ENCODE data around the gene WDFY4.

The WDFY4 gene

DNA sequence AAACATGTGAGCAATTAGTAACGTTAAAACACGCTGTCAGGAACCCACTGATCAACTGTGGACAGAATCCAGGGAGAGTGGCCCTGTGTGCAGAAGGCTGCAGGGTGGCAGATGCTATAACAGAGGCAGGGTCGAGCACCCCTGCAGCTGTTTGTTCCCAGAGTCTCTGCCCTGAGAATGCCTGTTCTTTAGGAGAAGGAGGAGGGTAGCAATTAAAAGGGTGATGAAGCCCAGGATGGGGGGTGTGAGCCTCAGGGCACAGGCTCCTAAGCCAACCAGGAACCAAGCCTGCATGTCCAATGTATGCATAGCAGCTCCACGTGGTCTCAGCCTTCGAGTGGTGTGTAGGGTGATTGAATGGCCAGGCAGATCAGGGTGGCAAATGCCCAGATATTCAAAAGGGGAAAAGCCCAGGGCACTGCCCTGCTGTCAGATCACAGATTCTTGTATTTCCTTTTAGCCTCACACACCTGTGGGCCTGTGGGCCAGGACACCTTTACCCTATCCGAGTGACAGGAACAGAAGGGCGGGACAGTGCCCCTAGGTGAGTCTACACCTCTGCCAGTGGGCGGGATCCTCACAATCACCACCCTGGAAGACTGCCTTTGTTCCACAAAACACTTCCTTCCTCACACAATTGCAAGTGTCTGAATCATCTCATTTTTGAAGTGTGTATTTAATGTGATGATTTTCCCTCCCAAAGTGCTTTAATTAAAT, 7.3 kb downstream of the WDFY4 start:
- DNase-seq (ENCODE audit: low read depth): no peak

DNA sequence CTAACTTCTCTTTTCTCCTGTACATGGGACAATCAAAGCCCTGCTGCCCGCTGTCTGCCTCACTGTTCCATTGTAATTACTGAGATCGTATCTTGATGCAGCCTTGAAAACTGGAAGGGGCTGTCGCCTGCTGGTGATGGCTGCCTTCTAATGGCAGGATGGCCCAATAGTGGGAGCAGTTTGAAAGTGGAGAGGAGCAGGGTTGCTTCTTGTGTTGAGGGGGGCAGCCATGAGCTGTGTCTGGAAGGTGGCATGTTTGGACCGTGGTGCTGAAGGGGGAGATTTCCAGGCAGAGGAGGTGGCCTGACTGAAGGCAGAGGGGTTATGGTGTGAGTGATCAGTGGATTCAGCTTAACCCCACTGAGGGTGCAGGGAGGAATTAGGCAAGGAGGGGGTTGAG, 8.1 kb downstream of the WDFY4 start:
- no peak for DNase-seq (ENCODE audit: low read depth)

DNA sequence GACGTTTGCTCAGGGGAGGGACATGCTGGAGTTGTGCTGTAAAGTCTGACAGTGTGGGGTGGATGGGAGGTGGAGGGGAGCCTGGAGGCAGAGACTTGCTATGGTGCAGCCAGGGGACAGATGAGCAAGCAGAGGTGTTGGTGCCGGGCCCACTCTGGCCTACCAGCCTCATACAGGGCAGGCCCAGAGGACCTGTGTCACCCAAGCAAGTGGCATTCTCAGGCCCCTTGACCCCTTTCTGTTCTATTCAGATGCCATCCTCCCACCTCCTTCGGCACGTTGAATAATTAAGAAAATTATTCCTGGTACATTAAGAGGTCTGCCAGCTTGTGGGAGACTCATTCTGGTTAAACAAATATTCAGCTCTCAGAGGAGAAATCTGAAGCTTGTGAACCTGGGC, 8.5 kb downstream of the WDFY4 start:
- DNase-seq (ENCODE audit: low read depth): no peak

DNA sequence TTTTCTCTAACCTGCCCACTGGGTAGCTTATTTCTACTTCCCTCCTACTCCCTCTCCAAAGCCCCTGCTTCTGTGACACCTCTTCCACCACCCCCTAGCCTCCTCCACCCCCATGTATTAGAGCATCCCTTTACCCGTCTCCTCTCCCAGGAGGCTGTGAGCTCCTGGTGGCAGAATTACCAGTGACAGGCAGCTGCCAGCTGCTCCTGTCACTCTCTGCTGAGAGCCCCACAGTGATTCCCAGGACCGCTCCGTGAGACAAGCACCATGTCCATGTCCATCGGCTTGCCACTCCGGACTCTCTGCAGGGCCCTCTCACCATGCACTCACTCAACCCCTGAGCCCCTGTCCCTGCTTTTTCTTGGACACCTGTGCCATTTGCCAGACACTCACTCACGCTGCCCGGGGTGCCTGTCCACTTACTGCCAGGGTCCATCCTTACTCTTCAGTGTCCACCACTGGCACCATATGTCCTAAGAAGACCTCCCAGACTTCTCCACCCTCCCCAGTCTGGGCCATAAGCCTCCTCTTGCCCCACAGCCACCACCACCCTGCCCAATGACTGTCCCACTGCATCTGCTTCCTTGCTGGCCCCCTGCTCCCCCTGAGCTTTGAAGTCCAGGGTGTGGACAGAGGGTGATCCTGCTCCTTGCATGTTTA, 9.8 kb downstream of the WDFY4 start:
- no peak for DNase-seq (ENCODE audit: low read depth)

DNA sequence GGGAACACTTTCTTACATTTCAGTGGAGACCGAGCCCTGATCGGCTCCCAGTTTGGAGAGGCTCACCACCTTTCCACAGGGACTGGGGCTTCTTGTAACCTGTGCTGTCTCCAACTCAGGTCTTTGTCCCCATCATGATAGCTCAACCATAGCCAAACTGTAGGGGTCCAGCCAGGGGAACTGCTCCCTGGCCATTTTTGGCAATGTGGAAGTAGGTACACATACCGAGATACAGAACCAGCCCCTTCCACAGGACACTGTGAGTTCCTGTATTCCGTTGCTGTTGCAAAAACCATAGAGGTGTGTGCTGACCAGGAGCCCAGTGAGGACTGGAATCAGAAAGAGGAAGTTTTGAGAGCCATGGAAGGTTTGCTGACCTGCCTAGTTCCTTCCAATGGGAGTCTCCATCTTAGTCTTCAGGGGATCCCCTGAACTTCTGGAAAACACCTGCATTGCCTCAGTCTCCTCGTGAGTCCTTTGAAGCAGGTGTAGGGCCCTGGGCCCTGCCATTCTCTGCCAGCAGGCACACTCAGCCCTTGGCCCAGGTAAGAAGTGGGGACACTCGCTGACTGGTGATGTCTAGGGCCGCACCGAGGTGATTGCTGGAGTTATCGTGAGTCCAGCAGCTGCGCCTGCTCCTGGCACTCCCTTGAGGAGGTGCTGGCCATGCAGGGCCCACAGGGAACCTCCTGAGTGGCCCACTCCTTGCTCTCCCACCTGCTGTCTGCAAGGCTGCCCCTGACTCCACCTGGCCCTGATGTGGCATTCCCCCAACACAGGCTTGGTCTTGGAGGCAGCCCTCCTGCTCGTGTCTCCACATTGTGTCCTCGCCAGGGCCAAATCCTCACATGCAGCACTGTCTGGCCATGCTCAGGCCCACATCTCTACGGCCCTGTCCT, 11.2 kb downstream of the WDFY4 start:
- no peak for DNase-seq (ENCODE audit: low read depth)

DNA sequence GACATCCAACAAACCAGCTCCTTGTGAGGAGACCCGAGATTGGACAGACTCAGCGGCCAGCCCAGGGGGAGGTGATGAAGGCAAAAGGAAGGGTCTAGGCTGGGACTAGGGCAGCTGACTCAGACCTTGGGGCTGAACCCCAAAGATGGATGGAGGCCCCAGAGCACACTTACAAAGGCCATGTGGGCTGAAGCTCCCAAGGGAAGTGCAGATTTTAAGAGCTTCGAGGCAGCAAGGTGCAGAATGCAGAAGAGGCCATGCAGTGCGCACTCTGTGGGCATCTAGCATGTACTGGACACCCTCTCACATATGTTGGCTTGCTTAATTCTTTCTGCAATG, 11.8 kb downstream of the WDFY4 start:
- no peak for DNase-seq (ENCODE audit: low read depth)

DNA sequence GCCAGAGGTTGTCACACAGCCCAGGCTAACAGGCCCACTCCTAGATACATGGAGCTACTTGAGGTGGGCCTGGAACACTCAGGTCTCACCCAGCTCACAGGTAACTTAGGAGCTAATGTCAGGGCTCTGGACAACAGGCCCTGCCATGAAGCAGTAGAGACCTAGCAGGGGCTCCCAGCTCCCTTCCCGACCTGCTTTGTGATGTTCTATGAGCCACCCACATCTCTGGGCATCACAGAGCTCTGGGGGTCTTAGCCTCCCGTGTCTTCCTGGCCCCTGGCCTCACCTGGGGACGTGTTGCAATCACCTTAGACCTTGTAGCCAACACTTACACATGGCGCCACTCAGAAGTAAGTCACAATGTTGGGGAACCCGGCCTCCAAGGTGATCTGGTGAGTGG, 12.4 kb downstream of the WDFY4 start:
- DNase-seq (ENCODE audit: low read depth): no peak

DNA sequence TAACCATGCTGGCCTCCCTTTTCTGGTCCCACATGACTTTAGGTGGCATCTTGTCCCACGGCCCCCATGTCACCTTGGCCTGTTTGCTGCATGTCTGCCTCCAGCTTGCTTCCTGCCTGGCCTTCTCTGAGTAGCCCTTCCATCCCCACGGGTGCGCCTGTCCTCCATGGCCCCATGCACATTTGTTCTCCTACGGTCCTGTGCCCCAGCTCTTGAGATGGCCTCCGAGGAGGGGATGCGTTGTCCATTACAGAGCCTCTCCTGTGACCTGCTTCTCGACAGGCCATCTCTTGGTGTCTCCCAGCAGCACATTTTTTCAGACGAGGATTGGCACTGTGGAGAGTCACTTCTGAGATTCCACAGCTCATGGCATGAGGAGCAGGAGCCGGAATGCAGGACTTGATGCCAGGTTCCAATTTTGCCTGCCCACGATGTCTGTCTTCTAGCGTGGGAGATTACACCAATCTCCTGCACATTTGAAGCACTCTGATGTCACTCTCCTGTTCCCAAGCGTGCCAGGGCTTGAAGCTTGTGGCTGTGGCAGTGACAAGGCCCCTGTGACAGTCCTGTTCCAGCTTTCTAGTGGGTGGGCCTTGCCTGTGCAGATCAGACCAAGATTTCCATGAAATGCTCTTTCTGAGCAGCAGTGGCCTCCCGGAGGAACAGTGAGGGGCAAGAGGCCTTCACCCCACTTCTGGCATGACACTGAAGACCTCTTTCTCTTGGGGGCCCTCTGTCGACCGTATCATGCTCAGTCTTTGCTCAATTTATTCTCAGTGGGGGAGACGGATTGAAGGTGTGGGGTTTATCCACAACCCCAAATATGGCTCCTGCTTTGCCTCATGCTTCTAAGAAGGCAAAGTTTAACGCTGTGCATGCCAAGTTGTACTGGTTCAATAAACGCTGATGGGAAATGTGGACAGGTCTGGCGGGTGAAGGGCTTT, 13.4 kb downstream of the WDFY4 start:
- DNase-seq (ENCODE audit: low read depth): no peak

DNA sequence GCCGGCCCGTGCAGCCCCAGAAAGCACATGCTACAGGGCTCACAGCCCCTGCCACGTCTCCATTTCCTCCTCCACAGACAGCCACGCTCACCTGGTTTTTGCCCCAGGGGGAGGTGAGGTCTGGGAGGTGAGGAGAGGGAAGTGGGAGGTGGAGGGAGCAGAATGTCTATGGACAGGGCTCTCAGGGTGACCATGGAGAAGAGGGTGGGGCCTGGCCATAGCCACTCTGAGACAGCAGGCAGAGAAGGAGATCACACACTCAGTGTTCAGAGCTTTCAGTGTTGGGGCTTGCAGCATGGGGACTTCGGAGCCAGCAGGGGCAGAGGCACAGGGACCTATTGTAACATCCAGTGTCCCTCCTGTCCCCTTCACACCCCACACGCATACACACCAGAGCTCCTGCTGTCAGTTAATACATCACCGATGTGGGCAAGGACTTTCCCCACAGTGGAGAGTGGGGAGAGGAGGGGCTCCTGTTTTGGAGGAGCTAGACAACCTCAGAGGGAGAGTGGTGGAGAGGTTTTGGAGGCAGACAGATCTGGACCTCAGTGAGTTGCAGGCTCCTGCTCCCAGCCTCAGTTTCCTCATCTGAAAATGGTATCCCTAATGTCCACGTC, 14.4 kb downstream of the WDFY4 start:
- no peak for DNase-seq (ENCODE audit: low read depth)

DNA sequence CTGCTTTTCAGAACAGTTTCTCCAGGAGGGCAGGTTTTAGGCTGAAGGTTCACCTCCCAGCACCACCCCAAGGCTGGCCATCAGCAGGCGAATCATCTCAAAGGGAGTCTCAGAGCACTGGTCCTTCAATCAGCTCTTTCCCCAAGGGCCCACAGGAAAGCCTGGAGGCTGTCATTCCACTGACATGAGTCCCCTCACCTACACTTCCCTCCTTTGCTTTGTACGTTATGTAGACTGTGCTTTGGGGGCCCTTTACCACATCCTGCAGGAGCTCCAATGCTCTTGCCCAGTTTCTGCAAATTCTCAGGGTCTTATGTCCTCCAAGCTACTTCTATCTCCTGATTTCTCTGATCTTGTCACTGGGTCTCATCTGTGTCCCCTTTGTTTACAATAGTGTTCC, 15.4 kb downstream of the WDFY4 start:
- DNase-seq (ENCODE audit: low read depth): no peak

DNA sequence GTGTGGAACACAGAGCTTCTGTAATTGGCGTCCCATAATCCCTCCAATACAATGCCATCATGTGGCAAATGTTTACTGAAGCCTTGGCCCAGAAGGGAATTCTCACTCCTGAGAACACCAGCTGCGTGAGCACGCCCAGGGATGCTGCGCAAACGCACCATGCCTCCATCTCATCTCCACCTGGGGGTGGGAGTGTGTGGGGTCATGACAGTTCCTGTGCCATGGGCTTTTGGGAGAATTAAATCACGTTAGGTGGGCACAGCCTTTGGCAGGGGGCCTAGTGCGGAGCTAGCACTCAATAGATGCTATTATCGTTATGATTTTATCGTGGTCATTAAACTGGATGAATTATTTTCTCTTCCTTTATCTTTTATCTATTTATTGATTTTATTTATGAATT, 15.8 kb downstream of the WDFY4 start:
- no peak for DNase-seq (ENCODE audit: low read depth)

DNA sequence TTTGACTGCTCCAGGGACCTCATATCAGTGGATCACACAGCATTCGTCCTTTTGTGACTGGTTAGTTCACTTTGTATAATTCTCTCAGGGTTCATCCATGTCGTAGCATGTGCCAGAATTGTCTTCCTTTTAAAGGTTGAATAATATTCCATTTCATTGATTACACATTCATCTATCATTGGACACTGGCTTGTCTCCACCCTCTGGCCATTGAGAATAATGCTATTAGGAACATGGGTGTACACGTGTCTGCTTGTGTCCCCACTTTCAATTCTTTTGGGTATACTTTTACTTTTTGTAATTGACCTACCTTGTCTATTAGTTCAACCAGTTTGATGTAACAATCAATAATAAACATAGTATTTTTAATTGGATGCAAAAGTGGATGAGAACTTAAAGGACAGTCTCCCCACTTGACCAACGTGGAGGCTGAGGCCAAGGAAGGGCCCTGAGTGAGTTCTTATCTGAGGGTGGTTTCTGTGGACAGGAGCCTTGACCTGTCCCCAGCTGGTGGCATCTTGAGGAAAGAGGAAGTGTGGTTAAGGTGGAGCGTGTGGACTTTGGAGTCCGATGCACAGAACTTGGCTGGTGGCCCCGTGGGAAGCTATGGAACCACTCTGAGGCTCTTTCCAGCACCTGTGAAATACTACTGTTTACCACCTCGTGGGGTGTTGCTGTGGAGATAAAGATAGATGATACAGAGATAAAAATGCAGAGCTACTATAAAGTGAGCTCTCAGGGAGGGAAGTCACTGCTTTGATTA, 16.6 kb downstream of the WDFY4 start:
- no peak for DNase-seq (ENCODE audit: low read depth)

DNA sequence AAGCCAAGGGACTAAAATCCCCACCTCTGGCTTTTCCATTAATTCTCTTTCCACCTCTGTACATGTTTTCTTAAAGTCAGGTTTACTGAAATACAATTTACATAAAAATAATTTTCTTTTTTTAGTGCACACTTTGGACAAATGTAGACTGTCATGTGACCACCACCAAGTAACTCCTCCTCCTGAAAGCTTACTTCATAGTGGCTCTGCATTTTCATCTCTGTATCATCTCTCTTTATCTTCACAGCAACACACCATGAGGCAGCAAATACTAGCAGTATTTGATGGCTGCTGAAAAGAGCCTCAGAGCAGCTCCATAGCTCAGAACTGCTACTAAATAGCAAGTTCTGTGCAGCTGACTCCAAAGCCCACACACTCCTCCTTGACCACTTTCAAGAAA, 17.3 kb downstream of the WDFY4 start:
- DNase-seq (ENCODE audit: low read depth): no peak

DNA sequence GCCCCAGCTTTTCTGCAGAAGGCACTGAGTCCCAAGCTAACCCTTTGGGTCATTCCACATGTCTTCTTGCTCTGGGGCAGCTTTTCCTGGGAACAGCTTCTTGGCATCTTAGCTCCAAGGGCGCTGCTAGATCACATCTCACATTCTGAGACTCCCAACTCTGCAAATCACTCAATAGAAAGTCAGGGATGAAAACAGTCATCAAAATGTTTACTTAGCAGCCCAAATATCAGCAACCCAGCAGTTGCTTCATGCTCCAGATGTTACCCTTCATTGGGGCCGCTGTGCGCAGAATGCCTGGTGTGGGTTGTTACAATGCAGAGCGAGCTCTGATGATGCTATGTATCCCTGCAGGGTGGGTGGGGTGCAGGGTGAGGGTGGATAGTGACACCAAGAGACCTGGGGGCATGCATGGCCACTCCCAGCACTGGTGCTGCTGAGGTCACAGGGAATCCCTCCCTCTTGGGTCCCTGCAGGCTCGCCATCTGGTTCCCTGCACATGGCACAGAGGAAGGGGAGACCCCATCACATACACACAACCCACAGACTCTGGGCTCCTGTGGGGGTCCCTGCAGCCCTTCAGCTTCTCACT, 19.0 kb downstream of the WDFY4 start:
- DNase-seq (ENCODE audit: low read depth): no peak

DNA sequence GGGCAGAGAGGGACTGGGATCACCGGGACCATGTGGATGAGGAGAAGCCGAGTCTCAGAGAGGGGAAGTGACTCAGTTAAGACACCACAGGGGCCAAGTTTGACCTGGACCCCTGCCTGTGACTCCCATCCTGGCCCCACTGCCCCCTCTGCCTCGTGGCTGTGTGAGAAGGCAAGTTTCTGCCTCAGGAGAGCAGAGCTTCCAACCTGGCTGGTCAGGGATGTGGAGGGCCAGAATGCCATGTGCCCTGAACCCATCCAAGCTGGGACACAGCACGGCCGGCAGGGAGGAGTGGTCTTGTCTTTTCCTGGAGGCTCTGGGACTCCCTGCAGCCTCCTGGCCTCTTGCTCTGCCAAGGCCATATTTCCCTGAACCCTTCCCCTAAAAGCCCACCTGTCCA, 19.5 kb downstream of the WDFY4 start:
- DNase-seq (ENCODE audit: low read depth): no peak

DNA sequence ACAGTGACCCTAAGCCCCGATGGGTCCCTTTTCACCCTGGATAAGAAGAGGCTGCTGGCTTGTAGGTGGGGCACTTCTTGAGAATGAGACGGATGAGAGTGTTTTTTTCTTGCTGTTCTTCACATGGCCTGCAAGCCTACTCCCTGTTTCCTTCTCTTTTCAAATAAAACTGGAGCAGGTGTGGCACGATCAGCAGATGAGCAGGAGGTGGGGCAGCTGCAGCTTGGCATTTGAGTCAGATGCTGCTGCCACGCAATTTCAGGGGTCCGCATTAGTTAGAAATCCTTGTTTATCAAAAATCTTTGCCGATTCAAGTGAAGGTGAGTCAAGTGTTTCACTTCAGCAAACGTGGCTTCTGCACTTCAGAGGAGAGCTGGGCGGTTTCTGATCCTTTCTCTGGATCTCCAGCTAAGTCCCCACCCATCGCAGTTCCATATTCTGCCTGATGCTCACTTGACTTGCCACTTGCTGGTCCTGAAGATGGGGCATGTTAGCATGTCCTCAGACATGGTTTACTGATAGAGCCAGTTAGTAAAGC, 20.8 kb downstream of the WDFY4 start:
- DNase-seq (ENCODE audit: low read depth): no peak

DNA sequence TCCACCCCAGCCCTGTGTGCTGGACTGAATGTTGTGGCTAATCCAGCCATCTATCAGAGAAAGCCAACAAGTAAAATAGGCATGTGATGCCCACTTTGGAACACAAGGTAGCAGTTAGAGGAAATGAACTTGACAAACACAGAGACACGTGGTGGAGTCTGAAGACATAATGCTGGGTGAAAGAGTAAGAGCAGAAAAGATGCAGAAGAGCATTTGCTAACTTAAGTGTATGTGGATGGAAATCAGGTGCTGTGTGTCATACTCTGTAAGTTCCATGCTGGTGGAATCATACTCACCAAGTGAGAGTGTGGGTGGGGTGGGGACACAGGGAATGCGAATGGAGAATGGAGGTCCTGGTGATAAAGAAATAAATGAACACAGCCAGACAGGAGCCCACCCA, 22.8 kb downstream of the WDFY4 start:
- no peak for DNase-seq (ENCODE audit: low read depth)

DNA sequence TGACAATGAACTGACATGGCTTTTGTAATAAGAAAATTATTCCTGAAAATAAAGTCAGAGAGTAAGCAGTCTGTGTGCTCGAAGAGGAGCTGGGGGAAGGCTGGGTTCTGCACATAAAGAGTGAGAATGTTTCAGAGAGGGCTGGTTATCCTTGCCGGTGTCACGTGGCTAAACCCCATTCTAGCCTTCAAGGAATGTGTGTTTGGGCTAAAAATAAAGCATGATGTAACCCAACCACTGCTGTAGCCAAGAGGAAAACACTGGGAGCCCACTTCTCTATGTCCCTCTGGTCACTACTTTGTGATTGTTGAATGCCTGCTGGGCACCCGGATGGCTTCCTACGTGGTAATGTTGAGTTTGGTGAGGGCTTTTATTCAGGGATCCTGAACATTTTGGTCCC, 23.5 kb downstream of the WDFY4 start:
- DNase-seq (ENCODE audit: low read depth): no peak

DNA sequence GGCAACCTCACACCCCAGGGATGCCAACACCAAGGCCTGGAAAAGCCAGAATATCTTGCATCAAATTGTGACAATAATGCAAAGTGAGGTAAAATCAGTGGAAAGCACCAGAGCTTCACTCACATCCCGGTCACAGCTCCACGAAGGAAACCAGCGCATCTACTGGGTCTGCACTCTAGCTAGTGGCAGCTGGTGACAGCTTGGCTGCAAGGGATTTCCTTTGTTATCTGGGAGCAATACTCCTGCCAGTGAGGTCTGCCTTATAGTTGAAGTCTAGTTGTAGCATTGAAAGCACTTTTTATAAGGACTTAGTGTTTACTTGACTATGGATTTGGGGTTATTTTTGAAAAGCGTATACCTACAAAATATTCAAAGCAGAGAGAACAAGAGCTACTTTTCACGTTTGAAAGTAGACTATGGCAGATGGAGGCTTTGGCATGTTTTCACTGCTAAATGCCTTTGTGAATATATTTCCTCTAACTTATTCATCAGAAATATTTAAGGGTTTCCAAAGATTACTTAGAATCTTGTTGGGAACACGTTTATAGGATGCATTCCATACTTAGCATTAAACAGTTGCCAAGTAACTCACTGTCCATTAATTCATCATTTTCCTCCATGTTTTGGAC, 26.1 kb downstream of the WDFY4 start:
- no peak for DNase-seq (ENCODE audit: low read depth)

DNA sequence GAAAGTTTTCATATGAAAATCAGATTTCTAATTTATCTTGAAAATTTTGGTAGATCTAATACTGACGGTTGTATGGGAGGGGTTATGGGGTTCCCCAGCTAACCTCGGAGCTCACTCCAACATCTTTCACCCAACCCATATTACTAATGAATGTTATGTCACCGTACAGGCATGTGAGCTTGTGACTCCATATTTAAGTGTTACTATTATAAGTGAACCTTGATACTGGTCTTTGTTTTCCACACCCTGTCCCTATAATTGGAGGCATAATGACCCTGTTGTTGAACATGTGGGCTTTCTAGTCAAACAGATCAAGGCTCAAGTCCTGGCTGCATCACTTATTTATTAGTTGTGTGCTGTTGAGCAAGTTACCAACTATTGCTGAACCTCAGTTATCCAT, 27.2 kb downstream of the WDFY4 start:
- DNase-seq (ENCODE audit: low read depth): no peak
